Adrenal gland (tissue), 5 donors: ENCODE data around the gene ZNF26.

Experiments
- POLR2A ChIP-seq, 2 donors: fragments of 450-650 bp; IDR thresholded peaks; one replicate each; pipeline ENCODE4 v1.6.1; 2017; ENCODE audit warnings: antibody characterized with exemption in 2 of 2, mild to moderate bottlenecking in 2 of 2, moderate library complexity in 1 of 2
- TF ChIP-seq, protein P1 (sequence below), 6 experiments: fragments of 450-650 bp in 4 of 6; fragments of 200-600 bp in 2 of 6; sonication (generic) in 1 of 6; IDR thresholded peaks; 1 replicate in 5 of 6; 2 replicates in 1 of 6; pipeline versions ENCODE4 v1.5.1 to v1.8.0; 2016 to 2021; ENCODE audit warnings: antibody characterized with exemption in 6 of 6, mild to moderate bottlenecking in 2 of 6, moderate library complexity in 1 of 6
- donor health status: DM: no; HTN: no; CAD: no.

DNA sequence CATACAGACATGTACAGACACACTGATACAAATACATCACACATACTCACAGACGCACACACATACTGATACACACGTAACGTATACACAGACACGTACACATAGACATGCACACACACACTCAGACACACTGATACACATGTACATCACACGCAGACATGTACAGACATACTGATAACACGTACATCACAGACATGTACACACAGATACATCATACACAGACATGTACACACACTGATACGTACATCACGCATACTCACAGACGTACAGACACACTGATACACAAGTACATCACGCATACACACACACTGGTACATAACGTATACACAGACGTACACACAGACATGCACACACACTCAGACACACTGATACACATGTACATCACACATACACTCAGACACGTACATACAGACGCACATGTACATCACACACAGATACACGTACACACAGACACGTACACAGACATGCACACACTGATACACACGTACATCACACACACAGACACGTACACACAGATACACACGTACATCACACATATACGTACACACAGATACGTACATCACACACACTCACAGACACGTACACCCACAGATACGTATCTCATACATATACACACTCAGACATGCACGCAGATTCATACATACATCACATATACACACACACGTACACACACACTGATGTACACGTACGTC, 35.2 kb upstream of the ZNF26 start:
- no peak for TF ChIP-seq POLR2A (IDR thresholded peaks at IDR 0.05)
- TF ChIP-seq, protein P1, sequence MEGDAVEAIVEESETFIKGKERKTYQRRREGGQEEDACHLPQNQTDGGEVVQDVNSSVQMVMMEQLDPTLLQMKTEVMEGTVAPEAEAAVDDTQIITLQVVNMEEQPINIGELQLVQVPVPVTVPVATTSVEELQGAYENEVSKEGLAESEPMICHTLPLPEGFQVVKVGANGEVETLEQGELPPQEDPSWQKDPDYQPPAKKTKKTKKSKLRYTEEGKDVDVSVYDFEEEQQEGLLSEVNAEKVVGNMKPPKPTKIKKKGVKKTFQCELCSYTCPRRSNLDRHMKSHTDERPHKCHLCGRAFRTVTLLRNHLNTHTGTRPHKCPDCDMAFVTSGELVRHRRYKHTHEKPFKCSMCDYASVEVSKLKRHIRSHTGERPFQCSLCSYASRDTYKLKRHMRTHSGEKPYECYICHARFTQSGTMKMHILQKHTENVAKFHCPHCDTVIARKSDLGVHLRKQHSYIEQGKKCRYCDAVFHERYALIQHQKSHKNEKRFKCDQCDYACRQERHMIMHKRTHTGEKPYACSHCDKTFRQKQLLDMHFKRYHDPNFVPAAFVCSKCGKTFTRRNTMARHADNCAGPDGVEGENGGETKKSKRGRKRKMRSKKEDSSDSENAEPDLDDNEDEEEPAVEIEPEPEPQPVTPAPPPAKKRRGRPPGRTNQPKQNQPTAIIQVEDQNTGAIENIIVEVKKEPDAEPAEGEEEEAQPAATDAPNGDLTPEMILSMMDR (IDR thresholded peaks at IDR 0.05), result no peak
